Natural killer cell (primary cell): Measurements from ENCODE around the gene ADCK1. TPM values are rescaled to one million over a fixed set of nuclear protein-coding genes. Genes with fewer than 3 reads are reported as not detected.

Experiments used
- ATAC-seq, 3 donors: fragments of 150-1000 bp in 2 of 3; fragments of 200-7000 bp in 1 of 3; cut with Tn5 transposase; 1 replicate in 1 of 3; 2 replicates in 2 of 3; pipeline ENCODE4 v1.10.0; 2021; ENCODE audit warnings: mild to moderate bottlenecking in 2 of 3, moderate library complexity in 2 of 3
- DNase-seq, 2 donors: peaks; one replicate each; pipeline versions ENCODE4 v3.0.0 to v3.0.0-alpha.2; 2013 to 2021; ENCODE audit warnings: mixed read lengths in 1 of 2
- H3K27ac ChIP-seq: one replicate; pipeline ENCODE4 v1.5.1; 2013; ENCODE audit warnings: mild to moderate bottlenecking, low read length
- H3K27me3 ChIP-seq: one replicate; pipeline ENCODE4 v1.6.1; 2013; ENCODE audit warnings: low read length; ENCODE audit not compliant: control insufficient read depth, insufficient read depth
- H3K36me3 ChIP-seq: one replicate; pipeline ENCODE4 v1.6.1; 2013; ENCODE audit warnings: low read length; ENCODE audit not compliant: control insufficient read depth, insufficient read depth
- H3K4me1 ChIP-seq: one replicate; pipeline ENCODE4 v1.6.1; 2013; ENCODE audit warnings: low read length; ENCODE audit not compliant: control insufficient read depth, insufficient read depth
- H3K4me3 ChIP-seq: one replicate; pipeline ENCODE4 v1.5.1; 2013; ENCODE audit warnings: low read length
- H3K9me3 ChIP-seq: one replicate; pipeline ENCODE4 v1.6.1; 2013; ENCODE audit warnings: low read length; ENCODE audit not compliant: control insufficient read depth, insufficient read depth
- H3K27ac Mint-ChIP-seq, 2 donors: one replicate each; pipeline ENCODE4 v1.8.0; 2022; ENCODE audit warnings: mild to moderate bottlenecking in 2 of 2, mixed read lengths in 2 of 2, moderate library complexity in 1 of 2
- H3K27me3 Mint-ChIP-seq, 2 donors: one replicate each; pipeline ENCODE4 v1.8.0; 2022; ENCODE audit warnings: low read depth in 2 of 2, mixed read lengths in 2 of 2
- H3K36me3 Mint-ChIP-seq: one replicate; pipeline ENCODE4 v1.8.0; 2022; ENCODE audit warnings: mixed read lengths
- H3K4me1 Mint-ChIP-seq, 2 donors: one replicate each; pipeline ENCODE4 v1.8.0; 2022; ENCODE audit warnings: mixed read lengths in 2 of 2
- H3K4me3 Mint-ChIP-seq: one replicate; pipeline ENCODE4 v1.8.0; 2022; ENCODE audit warnings: mild to moderate bottlenecking, moderate library complexity, mixed read lengths
- H3K9me3 Mint-ChIP-seq, 2 donors: one replicate each; pipeline ENCODE4 v1.8.0; 2022; ENCODE audit warnings: mixed read lengths in 2 of 2
- CTCF ChIP-seq: fragments of 200-600 bp; IDR thresholded peaks from one replicate; pipeline ENCODE4 v1.8.0; 2022; ENCODE audit warnings: antibody characterized with exemption
- WGBS: methylation state at CpG from one replicate; pipeline ENCODE4 v1.1.7; 2013; ENCODE audit warnings: missing lambda C conversion rate; ENCODE audit not compliant: insufficient coverage; 5-methylcytosine and 5-hydroxymethylcytosine counted together
- intact Hi-C: fragments of 100-400 bp; cut with micrococcal nuclease; formaldehyde crosslinking; loops from one replicate; pipeline ENCODE4 v1.14.2; 2022
- total RNA-seq, 4 donors: library from RNA; stranded (reverse); fragments of 120-200 nt in 1 of 4; gene quantifications; one replicate each; pipeline versions ENCODE4 v1.2.3 to v1.2.4, GENCODE V29; 2013 to 2022

The ADCK1 gene
- total RNA-seq, 3 donors from 2014 or later (not counting 1 experiment from before 2014, with no cell fraction given) = 8.0 to 9.2 (median 8.5) TPM

GRCh38 chr14:77864580-77864979 is 64.7 kb downstream of the ADCK1 start:
- ATAC-seq = no peak
- H3K4me3 ChIP-seq = no peak overlapping the region
- Mint-ChIP-seq H3K27ac (no peak overlapping the region), H3K27me3 (no peaks in the 10 kb centered on the region), H3K4me1 (peaks cover 0 to 4% of the 10 kb centered on the region in 2 donors), H3K9me3 (no peaks in the 10 kb centered on the region), H3K4me3 (no peak overlapping the region), H3K36me3 (no peaks in the 10 kb centered on the region)
- H3K4me1 ChIP-seq = no peaks in the 10 kb centered on the region
- no peaks in the 10 kb centered on the region for H3K27me3 ChIP-seq
- H3K27ac ChIP-seq = no peak overlapping the region
- peaks cover 3% of the 10 kb centered on the region for H3K9me3 ChIP-seq
- no peak for DNase-seq
- H3K36me3 ChIP-seq = no peaks in the 10 kb centered on the region
- WGBS = 92% methylated on average over 1 of the region's 1 CpG
- intact Hi-C loops = loop anchor here (10.0 kb wide), 1 partner anchor 700 kb away; no protein-coding TSS in a partner anchor
- TF ChIP-seq CTCF = no peak

GRCh38 chr14:77865455-77865854 is 65.5 kb downstream of the ADCK1 start:
- no peaks in the 10 kb centered on the region for H3K4me1 ChIP-seq
- no peak overlapping the region for H3K4me3 ChIP-seq
- no peaks in the 10 kb centered on the region for H3K36me3 ChIP-seq
- Mint-ChIP-seq H3K9me3 (no peaks in the 10 kb centered on the region), H3K27ac (no peak overlapping the region), H3K4me1 (peaks cover 0 to 6% of the 10 kb centered on the region in 2 donors), H3K27me3 (no peaks in the 10 kb centered on the region), H3K4me3 (no peak overlapping the region), H3K36me3 (no peaks in the 10 kb centered on the region)
- 92% methylated on average over 5 of the region's 6 CpGs for WGBS
- no peak for TF ChIP-seq CTCF
- intact Hi-C loops = loop anchor here (10.0 kb wide), 1 partner anchor 699 kb away; no protein-coding TSS in a partner anchor
- H3K27me3 ChIP-seq = no peaks in the 10 kb centered on the region
- no peak overlapping the region for H3K27ac ChIP-seq
- H3K9me3 ChIP-seq = peaks cover 3% of the 10 kb centered on the region
- no peak for ATAC-seq
- DNase-seq = no peak

GRCh38 chr14:77866932-77867331 is 67.0 kb downstream of the ADCK1 start:
- 90% methylated on average over 3 of the region's 3 CpGs for WGBS
- no peak for ATAC-seq
- H3K4me1 Mint-ChIP-seq = peaks cover 0 to 6% of the 10 kb centered on the region in 2 donors
- peaks cover 3% of the 10 kb centered on the region for H3K9me3 ChIP-seq
- no peak overlapping the region for H3K4me3 ChIP-seq
- no peak overlapping the region for H3K4me3 Mint-ChIP-seq
- DNase-seq = no peak
- intact Hi-C loops = loop anchor here (10.0 kb wide), 1 partner anchor 698 kb away; no protein-coding TSS in a partner anchor
- H3K27ac Mint-ChIP-seq = no peak overlapping the region
- no peaks in the 10 kb centered on the region for H3K9me3 Mint-ChIP-seq
- no peak for TF ChIP-seq CTCF
- H3K36me3 Mint-ChIP-seq = no peaks in the 10 kb centered on the region
- H3K36me3 ChIP-seq = no peaks in the 10 kb centered on the region
- H3K27me3 ChIP-seq = no peaks in the 10 kb centered on the region
- no peaks in the 10 kb centered on the region for H3K27me3 Mint-ChIP-seq
- no peak overlapping the region for H3K27ac ChIP-seq
- H3K4me1 ChIP-seq = no peaks in the 10 kb centered on the region

- Histone ChIP-seq H3K27me3 (no peaks in the 10 kb centered on the region), H3K4me1 (no peaks in the 10 kb centered on the region), H3K9me3 (peaks cover 3% of the 10 kb centered on the region), H3K4me3 (no peak overlapping the region), H3K36me3 (no peaks in the 10 kb centered on the region), H3K27ac (no peak overlapping the region)
- H3K4me3 Mint-ChIP-seq = no peak overlapping the region
- no peaks in the 10 kb centered on the region for H3K9me3 Mint-ChIP-seq
- no peak overlapping the region for H3K27ac Mint-ChIP-seq
- ATAC-seq (no peak), DNase-seq (no peak)
- WGBS = 85% methylated on average over 7 of the region's 7 CpGs
- TF ChIP-seq CTCF = no peak
- H3K36me3 Mint-ChIP-seq = no peaks in the 10 kb centered on the region
- H3K27me3 Mint-ChIP-seq = no peaks in the 10 kb centered on the region
- H3K4me1 Mint-ChIP-seq = peaks cover 0 to 6% of the 10 kb centered on the region in 2 donors
- intact Hi-C loops = loop anchor here (10.0 kb wide), 1 partner anchor 697 kb away; no protein-coding TSS in a partner anchor
Measured at GRCh38 chr14:77867476-77867875, 67.6 kb downstream of the ADCK1 start.
